Epithelial cell of proximal tubule (primary cell): Measurements from ENCODE around the gene RBMX2. TPM values are rescaled to one million over a fixed set of nuclear protein-coding genes. Genes with fewer than 3 reads are reported as not detected.
"Not testable (repeated sequence)": the region's sequence is repeated elsewhere in the genome, so short reads cannot be mapped to it uniquely, and the experiment has no call there.

Source experiments
- DNase-seq: peaks from one replicate; pipeline ENCODE4 v3.0.0-alpha.2; 2011; ENCODE audit warnings: low read depth
- H3K4me3 ChIP-seq: 2 replicates; pipeline ENCODE4 v1.5.1; 2011; ENCODE audit warnings: low read depth, mild to moderate bottlenecking, low read length
- CTCF ChIP-seq: conservative IDR thresholded peaks from 2 replicates; pipeline ENCODE4 v1.5.1; 2012; ENCODE audit warnings: low read depth, mild to moderate bottlenecking, low read length
- total RNA-seq: library from RNA; depleted of rRNA; stranded (reverse); fragments of >200 nt; gene quantifications from 2 replicates; pipeline ENCODE4 v1.2.3, GENCODE V29; 2015

The RBMX2 gene
- total RNA-seq, 1 donor from 2014 or later: 23.2 TPM

DNA sequence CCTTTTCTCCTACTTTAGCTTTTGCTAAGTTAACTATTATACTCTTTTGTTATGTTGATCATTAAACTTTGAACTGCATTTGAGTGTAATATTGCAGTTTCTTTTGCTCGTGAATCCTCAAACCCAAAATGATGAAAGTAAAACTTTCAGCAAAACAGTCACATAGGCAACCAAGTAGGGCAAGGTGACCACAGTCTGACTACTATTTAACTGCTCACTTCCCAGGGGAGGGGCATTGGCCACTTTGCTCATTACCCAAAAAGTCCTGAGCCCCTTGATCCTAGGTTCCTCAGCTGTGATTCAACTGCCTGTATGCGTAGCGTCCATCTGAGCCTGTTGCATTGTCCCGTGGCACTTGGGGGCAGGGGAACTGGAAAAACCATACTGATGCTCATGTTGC lies 17.0 kb downstream of the RBMX2 start:
- DNase-seq: no peak

DNA sequence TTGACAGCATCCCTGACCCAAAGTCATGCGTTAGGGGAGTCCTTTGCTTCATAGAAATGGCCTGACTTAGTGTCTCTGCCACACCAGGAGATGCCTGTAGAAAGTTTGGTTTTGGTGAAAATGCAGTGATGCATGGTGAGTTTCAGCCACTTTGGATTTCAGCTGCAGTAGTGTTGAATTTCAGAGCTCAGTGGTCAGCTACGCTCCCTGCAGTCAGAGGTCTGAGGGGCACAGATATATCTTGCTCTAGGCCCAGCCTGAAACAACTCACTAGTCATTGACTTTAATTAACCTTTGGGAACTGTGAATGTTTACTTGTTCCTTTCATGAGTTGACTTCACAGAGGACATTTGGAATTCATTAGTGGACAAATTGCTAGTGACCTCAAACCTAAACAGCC lies 17.5 kb downstream of the RBMX2 start:
- H3K4me3 ChIP-seq: no peak overlapping the region
- no peak for TF ChIP-seq CTCF
- no peak for DNase-seq

More for the DNA sequence above, 17.0 kb downstream of the RBMX2 start:
- TF ChIP-seq CTCF: no peak
- no peak overlapping the region for H3K4me3 ChIP-seq

- no peak for DNase-seq
- TF ChIP-seq CTCF: no peak
- no peak overlapping the region for H3K4me3 ChIP-seq
These were observed 24.7 kb downstream of the RBMX2 start for GRCh38 chrX:130426531-130426930.

GRCh38 chrX:130429236-130429635 lies 27.4 kb downstream of the RBMX2 start:
- DNase-seq, H3K4me3 ChIP-seq: not testable (repeated sequence)

DNA sequence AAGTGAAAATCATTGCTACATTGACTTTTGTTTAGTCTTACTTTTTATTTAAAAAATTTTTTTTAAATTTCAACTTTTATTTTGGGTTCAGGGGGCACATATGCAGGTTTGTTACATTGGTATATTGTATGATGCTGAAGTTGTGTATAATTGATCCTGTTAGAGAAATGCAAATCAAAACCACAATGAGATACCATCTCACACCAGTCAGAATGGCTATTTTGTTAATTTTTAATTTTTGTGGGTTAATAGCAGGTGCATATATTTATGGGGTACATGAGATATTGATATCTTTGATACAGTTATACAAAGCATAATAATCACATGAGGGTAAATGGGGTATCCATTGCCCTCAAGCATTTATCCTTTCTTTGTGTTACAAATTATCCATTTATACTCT lies 34.1 kb downstream of the RBMX2 start:
- TF ChIP-seq CTCF: no peak
- no peak for DNase-seq
- H3K4me3 ChIP-seq: no peak overlapping the region

- not testable (repeated sequence) for H3K4me3 ChIP-seq, DNase-seq
These were observed 36.2 kb downstream of the RBMX2 start for GRCh38 chrX:130437996-130438395.

DNA sequence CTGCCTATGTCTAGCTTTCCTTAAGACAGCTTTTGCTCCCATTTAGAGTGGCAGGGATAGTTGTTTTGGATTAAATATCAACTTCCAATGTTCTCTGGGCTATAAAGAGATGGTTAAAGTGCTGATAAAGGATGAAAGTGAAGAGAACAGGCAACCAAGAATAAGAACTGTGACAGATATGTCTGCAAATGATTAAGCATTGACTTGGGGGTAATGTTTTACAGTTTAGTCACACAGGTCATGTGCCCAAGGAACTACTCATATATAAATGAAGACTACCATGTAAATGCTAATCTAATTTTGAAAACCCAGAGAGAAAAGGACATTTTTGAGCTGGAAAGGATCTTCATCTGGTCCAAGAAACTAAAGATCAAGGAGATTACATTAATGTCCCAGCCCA lies 42.1 kb downstream of the RBMX2 start:
- TF ChIP-seq CTCF: no peak
- H3K4me3 ChIP-seq: no peak overlapping the region
- peak; percentile 4 for DNase-seq

GRCh38 chrX:130444641-130445336 lies 43.0 kb downstream of the RBMX2 start:
- no peak for DNase-seq
- no peak overlapping the region for H3K4me3 ChIP-seq
- no peak for TF ChIP-seq CTCF
